Ectodermal cell (in vitro differentiated cells): ENCODE data around the gene GNAI3.
"Not testable (repeated sequence)": the region's sequence is repeated elsewhere in the genome, so short reads cannot be mapped to it uniquely, and the experiment has no call there.

Experiments used
- H3K27ac ChIP-seq: 2 replicates; pipeline ENCODE4 v1.7.0; 2013; ENCODE audit warnings: mild to moderate bottlenecking, low read depth, low read length; ENCODE audit not compliant: insufficient read depth, poor library complexity, severe bottlenecking
- H3K27me3 ChIP-seq: 2 replicates; pipeline ENCODE4 v1.7.0; 2013; ENCODE audit warnings: mild to moderate bottlenecking, low read length; ENCODE audit not compliant: insufficient read depth, control insufficient read depth, poor library complexity, severe bottlenecking
- H3K36me3 ChIP-seq: one replicate; pipeline ENCODE4 v1.7.0; 2013; ENCODE audit warnings: low read length; ENCODE audit not compliant: control insufficient read depth, insufficient read depth
- H3K4me1 ChIP-seq: one replicate; pipeline ENCODE4 v1.7.0; 2013; ENCODE audit warnings: low read length; ENCODE audit not compliant: control insufficient read depth, insufficient read depth
- H3K4me3 ChIP-seq: 2 replicates; pipeline ENCODE4 v1.7.0; 2013; ENCODE audit warnings: low read depth, low read length, control low read depth; ENCODE audit not compliant: insufficient read depth
- H3K9me3 ChIP-seq: 2 replicates; pipeline ENCODE4 v1.7.0; 2013; ENCODE audit warnings: mild to moderate bottlenecking, low read length, moderate library complexity; ENCODE audit not compliant: control insufficient read depth
- WGBS, 2 experiments: methylation state at CpG; one replicate each; pipeline ENCODE4 v1.1.7; 2013; ENCODE audit warnings: missing lambda C conversion rate in 2 of 2; 5-methylcytosine and 5-hydroxymethylcytosine counted together

GNAI3 gene

GRCh38 chr1:109660691-109661026 lies 112.2 kb downstream of the GNAI3 start:
- not testable (repeated sequence) for H3K27me3 ChIP-seq, H3K4me3 ChIP-seq, H3K27ac ChIP-seq, H3K36me3 ChIP-seq, H3K9me3 ChIP-seq
- H3K4me1 ChIP-seq: peaks cover 10% of the 10 kb centered on the region
- WGBS, 2 experiments: 87 to 88% methylated on average over 2 to 4 of the region's 4 CpGs

- no peaks in the 10 kb centered on the region for H3K27me3 ChIP-seq
- H3K4me1 ChIP-seq: peaks cover 7% of the 10 kb centered on the region
- 80 to 95% methylated on average over 2 of the region's 2 CpGs for WGBS, 2 experiments
- H3K9me3 ChIP-seq: no peaks in the 10 kb centered on the region
- H3K36me3 ChIP-seq: no peaks in the 10 kb centered on the region
- no peak overlapping the region for H3K27ac ChIP-seq
- H3K4me3 ChIP-seq: no peak overlapping the region
Measured at GRCh38 chr1:109661391-109661790, 113.0 kb downstream of the GNAI3 start.

GRCh38 chr1:109664671-109665070 lies 116.3 kb downstream of the GNAI3 start:
- H3K4me1 ChIP-seq: peaks cover 5% of the 10 kb centered on the region
- H3K27me3 ChIP-seq: no peaks in the 10 kb centered on the region
- WGBS, 2 experiments: 85% methylated on average over 1 of the region's 1 CpG; no CpG with 5 or more reads in 1 of the 2 experiments
- H3K27ac ChIP-seq: no peak overlapping the region
- no peaks in the 10 kb centered on the region for H3K36me3 ChIP-seq
- H3K9me3 ChIP-seq: no peaks in the 10 kb centered on the region
- H3K4me3 ChIP-seq: no peak overlapping the region

GRCh38 chr1:109667452-109668122 lies 119.2 kb downstream of the GNAI3 start, which contains the start of gene GSTM2:
TSS of gene GSTM2 (plus strand) at chr1:109668057. CDS start at chr1:109668116, 59 bp downstream.
- Histone ChIP-seq H3K4me3 (peak within 1 kb of the TSS; percentile 41), H3K9me3 (no peaks in the 10 kb centered on the region), H3K36me3 (no peaks in the 10 kb centered on the region), H3K4me1 (peaks cover 5% of the 10 kb centered on the region), H3K27ac (no peak within 1 kb of the TSS), H3K27me3 (no peaks in the 10 kb centered on the region)
- 18 to 21% methylated on average over 22 of the region's 22 CpGs for WGBS, 2 experiments
